ENCODE results near the gene GLIS1. TPM values are rescaled to one million over a fixed set of nuclear protein-coding genes. Genes with fewer than 3 reads are reported as not detected.

Gene GLIS1
- total RNA-seq, 1 donor from 2014 or later: 2.5 TPM

DNA sequence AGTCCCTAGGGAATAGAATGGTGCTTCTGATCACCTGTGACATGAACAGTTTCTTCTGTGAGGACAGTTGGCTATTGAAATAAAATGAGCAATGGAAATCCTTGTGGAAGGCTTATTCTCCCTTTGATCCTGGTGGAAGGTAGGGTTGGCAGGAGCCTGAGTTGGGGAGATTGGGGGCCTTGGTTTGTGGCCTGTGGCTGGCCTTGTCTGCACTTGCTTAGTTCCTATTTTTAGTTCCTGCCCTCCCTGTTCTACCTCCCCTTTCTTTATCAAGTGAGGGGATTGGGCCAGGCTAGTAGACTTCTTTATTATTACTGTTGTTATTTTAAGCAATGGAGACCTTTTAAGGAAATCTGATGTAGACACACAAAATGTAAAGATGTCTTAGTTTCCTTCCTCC lies 271.6 kb downstream of the GLIS1 start:
- DNase-seq (ENCODE audit: low read depth): no peak
- TF ChIP-seq CTCF (conservative IDR thresholded peaks at IDR 0.05; ENCODE audit: low read depth, low read length): no peak
- H3K4me3 ChIP-seq (ENCODE audit: low read depth, low read length): no peak overlapping the region

DNA sequence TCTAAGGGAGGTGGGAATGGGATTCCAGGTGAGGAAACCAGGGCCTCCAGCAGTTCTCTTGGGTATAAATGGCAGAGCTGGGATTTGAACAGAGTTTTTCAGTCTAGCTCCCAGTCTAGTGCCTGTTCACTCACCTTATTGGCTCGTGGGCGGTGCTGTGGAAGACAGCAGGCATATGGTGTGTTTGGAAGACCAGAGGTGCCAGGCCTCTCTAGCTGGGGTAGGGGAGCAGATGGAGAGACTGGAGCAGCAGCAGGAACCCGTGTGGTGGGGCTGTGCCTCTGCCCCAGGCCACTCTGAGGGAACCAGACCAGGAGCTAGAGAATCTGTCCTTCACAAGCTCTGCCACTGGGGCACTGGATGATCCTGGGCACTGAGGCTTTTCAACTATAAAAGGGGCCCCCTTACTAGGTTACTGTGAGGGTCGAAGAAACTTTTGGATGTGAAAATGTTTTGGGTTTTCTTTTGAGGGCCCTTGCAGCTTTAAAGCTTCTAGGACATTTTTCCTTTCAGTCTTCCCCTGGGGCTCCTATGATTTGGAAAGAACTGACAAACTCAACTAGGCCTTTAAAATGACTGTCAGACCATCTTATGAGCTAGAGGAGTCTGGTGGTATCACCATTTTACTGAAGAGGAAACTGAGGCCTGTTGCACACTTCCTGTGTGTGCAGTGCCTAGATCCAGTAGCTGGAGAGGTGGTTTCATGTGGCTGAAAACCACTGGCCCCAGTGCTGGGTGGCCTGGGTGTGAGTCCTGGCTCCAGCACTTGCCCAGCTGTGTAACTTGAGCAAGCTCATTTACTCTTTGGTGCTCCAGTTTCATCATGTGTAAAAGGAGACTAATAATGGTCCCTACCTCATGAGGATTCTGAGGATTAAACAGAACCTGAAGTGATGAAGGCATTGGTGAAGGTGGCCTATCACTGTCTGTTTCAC lies 273.7 kb downstream of the GLIS1 start:
- TF ChIP-seq CTCF (conservative IDR thresholded peaks at IDR 0.05; ENCODE audit: low read depth, low read length): no peak
- no peak overlapping the region for H3K4me3 ChIP-seq (ENCODE audit: low read depth, low read length)
- DNase-seq (ENCODE audit: low read depth): no peak

DNA sequence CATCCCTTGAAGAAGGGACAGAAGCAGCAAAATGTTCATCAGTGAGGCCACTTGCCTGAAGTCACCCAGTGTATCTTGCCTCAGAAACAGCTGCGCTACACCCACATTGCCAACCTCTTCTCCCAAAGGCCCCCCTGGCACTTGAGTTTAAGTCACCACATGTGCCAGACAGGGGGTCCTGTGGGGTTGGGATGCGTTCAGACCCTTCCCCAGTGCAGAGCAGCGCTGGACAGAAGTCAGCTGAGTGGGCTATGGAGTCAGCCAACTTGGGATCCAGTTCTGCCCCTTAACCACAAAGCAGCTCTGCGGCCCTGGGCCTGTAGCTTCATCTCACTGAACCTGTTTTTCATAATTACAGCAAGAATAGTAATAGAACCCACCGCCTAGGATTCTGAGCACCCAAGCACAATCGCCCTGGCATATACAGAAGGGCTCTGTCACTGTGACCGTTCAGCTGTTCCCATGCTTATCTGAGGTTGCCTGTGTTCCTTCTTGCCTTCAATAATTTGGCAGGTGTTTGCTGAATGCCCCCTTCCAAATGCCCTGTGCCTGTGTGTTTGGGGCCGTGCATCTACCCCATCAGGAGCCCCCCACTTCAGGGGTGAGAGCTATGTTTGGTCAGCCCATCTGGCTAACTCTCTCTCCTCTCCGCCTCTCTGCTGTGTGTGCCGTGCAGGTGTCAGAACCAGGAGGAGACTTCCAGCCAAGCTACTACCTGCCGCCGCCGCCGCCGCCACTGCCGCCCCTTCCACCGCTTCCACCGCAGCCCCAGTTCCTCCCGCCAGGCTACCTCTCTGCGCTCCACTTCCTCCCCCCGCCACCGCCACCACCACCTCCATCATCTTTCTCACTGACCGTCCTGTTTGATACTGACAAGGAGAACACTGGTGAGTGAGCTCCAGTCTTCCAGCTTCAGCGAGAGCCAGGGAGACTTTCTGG lies 274.7 kb downstream of the GLIS1 start:
- no peak overlapping the region for H3K4me3 ChIP-seq (ENCODE audit: low read depth, low read length)
- DNase-seq (ENCODE audit: low read depth): no peak
- TF ChIP-seq CTCF (conservative IDR thresholded peaks at IDR 0.05; ENCODE audit: low read depth, low read length): no peak

- DNase-seq (ENCODE audit: low read depth): no peak
- H3K4me3 ChIP-seq (ENCODE audit: low read depth, low read length): no peak overlapping the region
- TF ChIP-seq CTCF (conservative IDR thresholded peaks at IDR 0.05; ENCODE audit: low read depth, low read length): no peak
These were observed 276.0 kb downstream of the GLIS1 start for GRCh38 chr1:53462769-53463501.

DNA sequence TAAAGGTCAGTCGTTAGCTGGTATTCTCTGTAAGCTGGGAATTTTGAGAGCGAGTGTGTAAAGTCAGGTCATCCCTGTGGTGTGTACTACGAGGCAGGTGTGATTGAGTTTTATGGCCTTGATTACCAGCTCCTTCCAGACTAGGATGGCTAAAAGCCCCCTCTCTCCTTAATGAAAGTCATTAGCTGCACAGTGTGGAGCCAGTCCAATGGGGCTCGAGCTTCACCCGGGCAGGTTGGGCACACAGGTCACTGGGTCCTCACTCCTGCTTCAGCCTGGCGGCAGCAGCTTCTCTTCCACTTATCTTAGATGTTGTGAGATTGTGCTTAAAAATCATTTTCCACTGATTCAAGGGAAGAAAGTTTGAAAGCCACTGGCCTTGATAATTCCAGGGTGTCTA lies 276.8 kb downstream of the GLIS1 start:
- no peak for DNase-seq (ENCODE audit: low read depth)
- no peak for TF ChIP-seq CTCF (conservative IDR thresholded peaks at IDR 0.05; ENCODE audit: low read depth, low read length)
- no peak overlapping the region for H3K4me3 ChIP-seq (ENCODE audit: low read depth, low read length)

DNA sequence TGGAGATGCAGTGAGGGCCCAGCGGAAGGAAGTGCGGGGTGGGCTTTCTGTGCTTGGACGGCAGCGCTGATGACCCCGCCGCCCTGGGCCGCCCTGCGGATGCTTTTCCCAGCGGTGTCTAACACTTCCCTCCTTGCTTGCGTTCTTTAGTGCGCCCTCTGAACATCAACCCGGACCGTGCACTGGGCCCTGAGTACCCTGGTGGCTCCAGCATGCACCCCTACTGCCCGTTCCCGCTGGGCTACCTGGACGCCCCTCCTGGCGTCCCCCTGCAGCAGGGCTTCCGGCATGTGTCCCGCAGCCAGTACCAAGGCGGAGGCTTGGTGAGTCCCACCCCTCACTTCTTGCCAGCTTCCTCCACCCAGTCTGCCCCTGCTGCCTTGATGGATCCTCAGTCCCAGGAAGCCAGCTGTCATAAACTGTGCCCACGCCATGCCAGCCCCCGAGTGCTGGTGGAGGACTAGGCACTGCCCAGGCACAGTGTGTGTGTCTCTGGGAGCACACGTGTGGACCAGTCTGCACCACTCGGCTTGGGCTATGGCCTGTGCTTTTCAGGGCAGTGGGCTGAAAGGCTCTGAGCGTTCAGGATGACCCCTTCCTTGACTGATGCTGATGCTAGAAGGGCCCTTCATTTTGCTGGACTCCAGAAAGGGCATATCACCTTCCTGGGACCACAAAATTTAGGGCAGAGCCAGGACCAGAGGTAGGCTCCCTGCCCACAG lies 277.5 kb downstream of the GLIS1 start:
- no peak for TF ChIP-seq CTCF (conservative IDR thresholded peaks at IDR 0.05; ENCODE audit: low read depth, low read length)
- DNase-seq (ENCODE audit: low read depth): no peak
- no peak overlapping the region for H3K4me3 ChIP-seq (ENCODE audit: low read depth, low read length)
